ENCODE results near the gene SSC5D.

- TF ChIP-seq, protein P1, sequence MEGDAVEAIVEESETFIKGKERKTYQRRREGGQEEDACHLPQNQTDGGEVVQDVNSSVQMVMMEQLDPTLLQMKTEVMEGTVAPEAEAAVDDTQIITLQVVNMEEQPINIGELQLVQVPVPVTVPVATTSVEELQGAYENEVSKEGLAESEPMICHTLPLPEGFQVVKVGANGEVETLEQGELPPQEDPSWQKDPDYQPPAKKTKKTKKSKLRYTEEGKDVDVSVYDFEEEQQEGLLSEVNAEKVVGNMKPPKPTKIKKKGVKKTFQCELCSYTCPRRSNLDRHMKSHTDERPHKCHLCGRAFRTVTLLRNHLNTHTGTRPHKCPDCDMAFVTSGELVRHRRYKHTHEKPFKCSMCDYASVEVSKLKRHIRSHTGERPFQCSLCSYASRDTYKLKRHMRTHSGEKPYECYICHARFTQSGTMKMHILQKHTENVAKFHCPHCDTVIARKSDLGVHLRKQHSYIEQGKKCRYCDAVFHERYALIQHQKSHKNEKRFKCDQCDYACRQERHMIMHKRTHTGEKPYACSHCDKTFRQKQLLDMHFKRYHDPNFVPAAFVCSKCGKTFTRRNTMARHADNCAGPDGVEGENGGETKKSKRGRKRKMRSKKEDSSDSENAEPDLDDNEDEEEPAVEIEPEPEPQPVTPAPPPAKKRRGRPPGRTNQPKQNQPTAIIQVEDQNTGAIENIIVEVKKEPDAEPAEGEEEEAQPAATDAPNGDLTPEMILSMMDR (IDR thresholded peaks at IDR 0.05 in 2 of 3, conservative IDR thresholded peaks at IDR 0.05 in 1 of 3; ENCODE audit: control insufficient read depth in 2 of 3, extremely low read depth in 1 of 3, insufficient read depth in 1 of 3, low read depth in 3 of 3, low read length in 3 of 3): no peak
- no peak for TF ChIP-seq SRF (IDR thresholded peaks at IDR 0.05; ENCODE audit: low read depth in 2 of 2, low read length in 2 of 2)
- no peak for TF ChIP-seq KDM1A (IDR thresholded peaks at IDR 0.05; ENCODE audit: borderline replicate concordance)
- TF ChIP-seq CHD4 (IDR thresholded peaks at IDR 0.05): no peak
- TF ChIP-seq, protein P2, sequence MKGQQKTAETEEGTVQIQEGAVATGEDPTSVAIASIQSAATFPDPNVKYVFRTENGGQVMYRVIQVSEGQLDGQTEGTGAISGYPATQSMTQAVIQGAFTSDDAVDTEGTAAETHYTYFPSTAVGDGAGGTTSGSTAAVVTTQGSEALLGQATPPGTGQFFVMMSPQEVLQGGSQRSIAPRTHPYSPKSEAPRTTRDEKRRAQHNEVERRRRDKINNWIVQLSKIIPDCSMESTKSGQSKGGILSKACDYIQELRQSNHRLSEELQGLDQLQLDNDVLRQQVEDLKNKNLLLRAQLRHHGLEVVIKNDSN (IDR thresholded peaks at IDR 0.05; ENCODE audit: borderline replicate concordance, extremely low read length, insufficient read depth, low read depth, low read length): no peak
- no peak for TF ChIP-seq CBFB (IDR thresholded peaks at IDR 0.05; ENCODE audit: low read depth)
- no peak for TF ChIP-seq NBN (IDR thresholded peaks at IDR 0.05)
Measured at GRCh38 chr19:55459950-55460657, 28.1 kb upstream of the SSC5D start.

Measured in GM12878 (cell line).